Suprapubic skin (tissue), 4 donors: ENCODE data around the gene ADAMTS13.

Source experiments
- EP300 ChIP-seq: sonication (generic); formaldehyde crosslinking; IDR thresholded peaks from one replicate; pipeline ENCODE4 v1.6.1; 2017; ENCODE audit warnings: antibody characterized with exemption
- POLR2A ChIP-seq, 2 donors: fragments of 450-650 bp; IDR thresholded peaks; one replicate each; pipeline ENCODE4 v1.6.1; 2017; ENCODE audit warnings: antibody characterized with exemption in 2 of 2, mild to moderate bottlenecking in 2 of 2, moderate library complexity in 2 of 2
- POLR2AphosphoS5 ChIP-seq, 3 donors: sonication (generic); formaldehyde crosslinking; IDR thresholded peaks; one replicate each; pipeline ENCODE4 v1.6.1; 2017; ENCODE audit warnings: antibody characterized with exemption in 3 of 3
- TF ChIP-seq, protein P1 (sequence below), 2 donors: fragments of 200-600 bp in 1 of 2; fragments of 450-650 bp in 1 of 2; sonication (generic) in 1 of 2; IDR thresholded peaks; one replicate each; pipeline ENCODE4 v1.5.1; 2016 to 2019; ENCODE audit warnings: antibody characterized with exemption in 2 of 2, mild to moderate bottlenecking in 1 of 2, moderate library complexity in 1 of 2

DNA sequence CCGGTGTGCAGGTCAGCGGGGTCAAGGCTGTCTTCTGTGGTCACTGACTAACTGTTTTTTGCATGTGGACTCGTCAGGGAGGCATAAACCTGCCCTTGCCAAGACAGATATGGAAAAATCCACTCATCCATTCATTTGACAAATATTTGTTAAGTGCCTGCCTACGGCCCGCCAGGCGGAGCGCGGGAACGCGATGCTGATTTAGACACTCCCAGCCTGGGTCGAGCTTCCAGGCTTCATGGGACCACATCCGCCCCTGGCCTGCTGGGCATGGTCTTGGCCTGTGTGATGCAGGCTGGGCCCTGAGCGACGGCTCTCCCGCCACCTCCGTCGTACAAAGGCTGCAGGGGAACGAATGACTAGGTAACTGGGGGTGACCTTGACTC is 84.5 kb downstream of the ADAMTS13 start:
- TF ChIP-seq, protein P1, sequence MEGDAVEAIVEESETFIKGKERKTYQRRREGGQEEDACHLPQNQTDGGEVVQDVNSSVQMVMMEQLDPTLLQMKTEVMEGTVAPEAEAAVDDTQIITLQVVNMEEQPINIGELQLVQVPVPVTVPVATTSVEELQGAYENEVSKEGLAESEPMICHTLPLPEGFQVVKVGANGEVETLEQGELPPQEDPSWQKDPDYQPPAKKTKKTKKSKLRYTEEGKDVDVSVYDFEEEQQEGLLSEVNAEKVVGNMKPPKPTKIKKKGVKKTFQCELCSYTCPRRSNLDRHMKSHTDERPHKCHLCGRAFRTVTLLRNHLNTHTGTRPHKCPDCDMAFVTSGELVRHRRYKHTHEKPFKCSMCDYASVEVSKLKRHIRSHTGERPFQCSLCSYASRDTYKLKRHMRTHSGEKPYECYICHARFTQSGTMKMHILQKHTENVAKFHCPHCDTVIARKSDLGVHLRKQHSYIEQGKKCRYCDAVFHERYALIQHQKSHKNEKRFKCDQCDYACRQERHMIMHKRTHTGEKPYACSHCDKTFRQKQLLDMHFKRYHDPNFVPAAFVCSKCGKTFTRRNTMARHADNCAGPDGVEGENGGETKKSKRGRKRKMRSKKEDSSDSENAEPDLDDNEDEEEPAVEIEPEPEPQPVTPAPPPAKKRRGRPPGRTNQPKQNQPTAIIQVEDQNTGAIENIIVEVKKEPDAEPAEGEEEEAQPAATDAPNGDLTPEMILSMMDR (IDR thresholded peaks at IDR 0.05), result no peak
- TF ChIP-seq POLR2A (IDR thresholded peaks at IDR 0.05) (no peak), EP300 (no peak), POLR2AphosphoS5 (IDR thresholded peaks at IDR 0.05) (peak in 1 of 3 donors; percentile 17)
